CD14-positive monocyte (primary cell): Measurements from ENCODE around the gene CATSPERE. TPM values are rescaled to one million over a fixed set of nuclear protein-coding genes. Genes with fewer than 3 reads are reported as not detected.

Experiments
- polyA plus RNA-seq, 3 donors: library from polyadenylated mRNA; depleted of rRNA in 1 of 3; unstranded in 2 of 3; stranded (reverse) in 1 of 3; fragments of 300-500 nt in 2 of 3; fragments of >200 nt in 1 of 3; fragmentation: Illumina TruSeq in 2 of 3; gene quantifications; 1 replicate in 2 of 3; 2 replicates in 1 of 3; pipeline ENCODE4 v1.2.3, GENCODE V29; 2012 to 2021
- small RNA-seq: library from RNA; depleted of rRNA; stranded (forward); fragments of <200 nt; gene quantifications from one replicate; pipeline ENCODE3, GENCODE V24; 2012; ENCODE audit warnings: low read depth; ENCODE audit not compliant: insufficient read length

Gene CATSPERE
- polyA plus RNA-seq, 3 donors: 0.63 TPM; not detected in 2

Small RNAs within 50 kb of the gene (small RNA-seq; reads per million reads assigned to genes)
- not detected for gene CYCSP5

Other genes with a start within 250 kb of the CATSPERE start
- gene ADSS2, start 9.4 kb upstream of the CATSPERE start, polyA plus RNA-seq: 10 to 100 TPM; 24.4 to 33.5 (median 26.3) TPM
- gene DESI2, start 191.9 kb downstream of the CATSPERE start, polyA plus RNA-seq: 10 to 100 TPM; 10.5 to 12.0 (median 11.2) TPM